NCI-H1694 treated with DMSO at 0.1 percent for 48 hours (cell line): ENCODE data around the gene CHAT.
"Not testable (repeated sequence)": the region's sequence is repeated elsewhere in the genome, so short reads cannot be mapped to it uniquely, and the experiment has no call there.

Source experiments
- DNase-seq: peaks from one replicate; lab custom pipeline; 2025; lab: John Stamatoyannopoulos, UW

CHAT gene

GRCh38 chr10:49653273-49653929 is 39.6 kb downstream of the CHAT start:
- DNase-seq = no peak

- no peak for DNase-seq
Measured at GRCh38 chr10:49654036-49654693, 40.3 kb downstream of the CHAT start.

- no peak for DNase-seq
Measured at GRCh38 chr10:49655099-49655498, 41.3 kb downstream of the CHAT start.

GRCh38 chr10:49656845-49657493 is 43.1 kb downstream of the CHAT start:
- DNase-seq = no peak

- DNase-seq = no peak
Measured at GRCh38 chr10:49657606-49658005, 43.8 kb downstream of the CHAT start.

DNA sequence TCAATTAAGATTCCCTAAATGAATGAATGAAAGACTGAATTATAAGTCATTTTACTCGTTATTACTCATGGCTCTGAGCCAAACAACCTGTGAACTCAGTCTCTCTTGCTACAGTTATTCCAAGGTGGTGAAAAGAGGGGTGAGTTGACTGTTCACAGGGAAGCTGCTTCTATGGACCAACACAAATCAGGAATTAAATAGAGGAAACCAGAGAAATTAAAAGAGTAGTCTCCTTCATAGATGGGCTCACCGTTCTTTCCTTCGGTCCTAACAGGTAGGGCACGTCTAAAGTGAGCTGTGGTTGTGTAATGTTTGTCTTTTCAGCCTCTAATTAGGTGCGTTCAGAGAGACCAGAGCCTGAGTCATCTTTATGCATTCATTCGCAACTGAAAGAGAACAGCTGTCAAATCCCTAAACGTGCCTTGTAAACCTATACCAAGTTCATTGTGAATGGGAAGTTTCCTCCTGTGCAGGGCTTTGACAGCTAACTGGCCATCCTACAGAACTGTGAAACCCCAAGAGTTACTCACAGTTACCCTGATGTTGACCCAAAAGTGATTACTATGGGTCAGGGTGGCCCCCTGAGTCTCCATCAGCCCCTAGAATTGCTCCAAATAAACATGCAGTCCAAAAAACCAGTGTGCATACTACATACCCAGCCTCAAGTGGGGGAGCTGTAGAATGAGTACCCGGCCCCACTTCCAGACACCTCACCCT is 47.5 kb downstream of the CHAT start:
- DNase-seq = peak; percentile 13

DNA sequence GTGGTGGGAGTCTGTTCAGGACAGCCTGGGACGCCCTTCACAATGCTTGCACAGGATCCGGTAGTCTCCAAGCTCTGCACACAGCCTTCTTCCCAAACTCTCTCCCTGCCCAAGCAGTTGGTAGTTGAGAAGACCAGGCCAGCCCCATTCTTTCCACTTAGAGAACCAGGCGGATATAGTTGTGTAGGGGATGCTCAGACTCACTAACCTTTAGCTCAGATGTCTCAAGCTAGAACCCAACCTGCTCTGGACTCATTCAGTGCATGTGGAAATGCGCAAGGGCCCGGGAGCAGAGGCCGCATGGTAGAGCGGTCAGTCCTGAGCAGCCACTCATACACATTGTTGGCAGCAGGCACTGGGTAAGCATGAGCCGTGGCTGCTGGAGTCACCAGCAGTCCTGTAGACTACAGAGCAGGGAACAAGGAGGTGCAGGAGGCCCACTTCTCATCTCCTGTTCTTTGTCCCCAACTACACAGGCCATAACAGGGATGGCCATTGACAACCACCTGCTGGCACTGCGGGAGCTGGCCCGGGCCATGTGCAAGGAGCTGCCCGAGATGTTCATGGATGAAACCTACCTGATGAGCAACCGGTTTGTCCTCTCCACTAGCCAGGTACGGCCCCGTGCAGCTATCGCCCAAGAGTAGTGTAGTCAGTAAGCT is 48.5 kb downstream of the CHAT start:
- DNase-seq = no peak

DNA sequence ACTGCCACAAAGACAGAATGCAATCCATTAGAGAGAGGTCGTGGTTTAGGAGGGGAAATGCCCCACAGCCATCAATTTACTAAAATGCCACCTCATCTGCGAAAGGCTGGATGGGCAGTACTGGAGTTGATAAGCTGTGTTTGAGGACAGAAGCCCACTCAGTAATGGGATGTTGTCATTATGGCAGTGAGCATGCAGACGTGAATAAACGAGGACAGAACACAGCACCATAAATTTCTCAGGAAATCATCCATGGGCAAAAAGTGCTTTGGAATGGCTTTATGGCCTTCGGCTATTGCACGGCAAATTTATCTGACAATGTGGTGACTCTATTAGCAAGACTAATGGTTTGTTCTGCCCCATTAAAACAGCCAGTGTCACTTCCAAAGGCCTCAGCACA is 49.8 kb downstream of the CHAT start:
- no peak for DNase-seq

- DNase-seq = no peak
Measured at GRCh38 chr10:49664006-49664841, 50.4 kb downstream of the CHAT start.

- no peak for DNase-seq
Measured at GRCh38 chr10:49664842-49665355, 51.1 kb downstream of the CHAT start.

GRCh38 chr10:49666054-49666615 is 52.3 kb downstream of the CHAT start:
- DNase-seq = peak; percentile 14

GRCh38 chr10:49666685-49667084 is 52.8 kb downstream of the CHAT start:
- DNase-seq = no peak

DNA sequence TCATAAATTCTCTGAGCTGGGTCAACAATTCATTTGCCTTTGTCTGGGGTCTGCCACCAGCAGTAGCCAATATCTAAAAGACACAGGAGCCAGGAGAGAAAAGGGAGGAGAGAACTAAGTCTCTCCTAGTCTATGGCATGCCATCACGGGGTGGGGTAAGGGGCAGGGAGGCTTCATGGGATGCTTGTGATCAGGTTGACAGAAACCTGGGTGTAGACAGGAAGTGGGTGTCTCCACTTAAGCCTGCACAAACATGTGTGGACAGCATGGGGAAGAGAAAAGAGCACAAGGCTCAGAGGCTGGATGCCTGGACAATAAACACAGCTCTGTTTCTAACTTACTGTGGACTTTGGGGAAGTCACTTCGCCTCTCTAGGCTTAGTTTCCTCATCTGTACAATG is 54.2 kb downstream of the CHAT start:
- DNase-seq = no peak

DNA sequence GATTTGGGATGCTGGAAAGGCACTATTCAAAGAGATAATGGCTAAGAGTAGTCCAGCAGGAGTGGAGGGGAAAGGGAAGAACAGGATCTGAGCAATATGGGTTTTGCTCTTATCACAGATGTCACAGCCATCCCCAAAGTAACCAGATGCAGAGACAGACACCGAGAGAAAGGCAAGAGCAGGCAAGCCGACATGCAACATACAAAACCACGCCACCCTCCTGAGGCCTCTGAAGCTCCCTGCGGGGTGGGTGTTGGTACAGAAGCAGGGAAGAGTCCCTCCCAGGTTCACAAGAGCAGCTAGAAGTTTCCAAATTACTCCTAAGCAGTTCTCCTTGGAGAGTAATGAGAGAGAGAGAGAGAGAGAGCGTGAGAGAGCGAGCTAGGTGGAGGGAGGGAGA is 54.8 kb downstream of the CHAT start:
- peak; percentile 31 for DNase-seq

GRCh38 chr10:49678827-49679479 is 65.1 kb downstream of the CHAT start:
- no peak for DNase-seq

DNA sequence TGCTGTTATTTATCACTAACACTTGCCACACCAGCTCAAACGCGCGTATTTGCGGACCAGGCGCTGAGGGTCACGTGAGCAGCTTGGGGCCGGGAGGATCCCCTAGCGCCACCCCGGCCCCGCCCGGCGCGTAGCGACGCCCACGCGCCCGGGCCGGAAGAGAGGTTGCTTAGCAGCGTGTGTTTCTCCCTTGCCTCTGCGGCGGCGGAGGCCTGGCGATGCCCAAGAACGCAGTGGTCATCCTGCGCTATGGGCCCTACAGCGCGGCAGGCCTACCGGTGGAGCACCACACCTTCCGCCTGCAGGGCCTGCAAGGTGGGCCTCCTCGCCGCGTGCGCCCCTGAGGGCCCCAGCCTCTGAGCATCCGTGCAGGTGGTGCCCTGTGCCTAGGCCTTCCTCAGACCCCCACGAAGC is 65.7 kb downstream of the CHAT start, which contains the start of gene C10orf53:
C10orf53 (plus strand) TSS at position 172 of the 414 bp plus-strand sequence; CDS start at position 219, 47 bp downstream.
- no peak for DNase-seq

DNA sequence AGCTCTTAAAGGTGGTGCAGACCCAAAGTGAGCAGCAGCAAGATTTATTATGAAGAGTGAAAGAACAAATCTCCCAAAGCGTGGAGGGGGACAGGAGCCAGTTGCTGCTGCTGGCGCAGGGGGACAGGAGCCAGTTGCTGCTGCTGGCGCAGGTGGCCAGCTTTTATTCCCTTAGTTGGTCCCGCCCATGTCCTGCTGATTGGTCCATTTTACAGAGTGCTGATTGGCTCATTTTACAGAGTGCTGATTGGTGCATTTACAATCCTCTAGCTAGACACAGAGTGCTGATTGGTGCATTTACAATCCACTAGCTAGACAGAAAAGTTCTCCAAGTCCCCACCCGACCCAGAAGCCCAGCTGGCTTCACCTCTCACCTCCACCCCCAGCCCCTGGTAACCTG is 68.6 kb downstream of the CHAT start:
- DNase-seq = not testable (repeated sequence)

GRCh38 chr10:49682879-49683278 is 69.0 kb downstream of the CHAT start:
- DNase-seq = no peak

DNA sequence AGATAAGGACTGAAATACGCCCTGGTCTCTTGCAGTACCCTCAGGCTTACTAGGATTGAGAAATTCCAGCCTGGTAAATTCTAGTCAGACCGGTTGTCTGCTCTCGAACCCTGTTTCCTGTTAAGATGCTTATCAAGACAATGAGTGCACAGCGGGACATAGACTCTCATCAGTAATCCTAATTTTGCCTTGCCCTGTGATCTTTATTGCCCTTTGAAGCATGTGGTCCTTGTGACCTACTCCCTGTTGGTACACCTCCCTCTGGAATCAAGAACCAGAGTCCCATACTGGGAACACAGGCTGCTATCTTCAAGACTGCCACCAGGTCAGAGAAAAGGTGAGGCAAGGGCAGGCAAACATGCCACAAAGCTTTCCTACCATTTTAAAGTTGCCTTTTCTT is 72.8 kb downstream of the CHAT start:
- DNase-seq = no peak

DNA sequence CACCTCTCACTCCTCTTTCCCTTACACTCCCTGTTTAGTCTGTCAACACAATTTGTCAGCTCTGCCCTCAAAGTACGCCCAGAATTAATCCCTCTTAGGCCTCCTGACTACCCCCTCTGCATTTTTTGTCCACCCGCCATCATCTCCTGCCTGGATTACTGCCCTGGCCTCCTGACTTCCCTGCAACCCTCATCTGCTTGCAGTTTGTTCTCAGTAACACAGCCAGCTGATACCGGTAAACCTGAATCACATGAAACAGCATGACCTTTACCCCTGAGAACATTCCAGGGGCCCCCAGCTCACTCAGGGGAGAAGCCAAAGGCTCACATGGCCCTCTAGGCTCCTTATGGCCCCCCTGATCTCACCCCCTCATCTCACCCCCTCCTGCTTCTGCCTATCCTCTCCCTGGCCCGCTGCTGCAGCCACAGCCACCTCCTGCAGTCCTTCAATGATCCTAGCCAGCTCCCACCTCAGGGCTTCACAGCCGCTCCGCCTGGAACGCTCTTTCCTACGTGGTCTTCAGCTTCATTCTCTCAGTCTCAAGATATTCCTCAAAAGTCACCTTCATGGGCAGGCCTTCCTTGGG is 74.5 kb downstream of the CHAT start:
- DNase-seq = no peak
